Activated gamma-delta T cell treated with anti-CD3 and anti-CD28 coated beads, Interleukin-2, amount 50 U/mL, for 16 hours (primary cell): Measurements from ENCODE around the gene ANKS1B.
"Not testable (repeated sequence)": the region's sequence is repeated elsewhere in the genome, so short reads cannot be mapped to it uniquely, and the experiment has no call there.

ENCODE experiments used
- DNase-seq: peaks from one replicate; pipeline ENCODE4 v3.0.0-alpha.2; 2020; ENCODE audit warnings: low read depth

The ANKS1B gene

GRCh38 chr12:98763656-98764055, 1221.1 kb downstream of the ANKS1B start:
- no peak for DNase-seq

GRCh38 chr12:98758331-98758730, 1226.4 kb downstream of the ANKS1B start:
- DNase-seq = no peak

GRCh38 chr12:98757455-98757854, 1227.3 kb downstream of the ANKS1B start:
- DNase-seq = no peak

GRCh38 chr12:98755855-98756254, 1228.9 kb downstream of the ANKS1B start:
- DNase-seq = not testable (repeated sequence)

- DNase-seq = no peak
These were observed 1230.6 kb downstream of the ANKS1B start for GRCh38 chr12:98754095-98754494.

- no peak for DNase-seq
These were observed 1232.0 kb downstream of the ANKS1B start for GRCh38 chr12:98752726-98753125.

GRCh38 chr12:98751580-98752115, 1233.1 kb downstream of the ANKS1B start:
- no peak for DNase-seq

- DNase-seq = no peak
These were observed 1234.2 kb downstream of the ANKS1B start for GRCh38 chr12:98750511-98750910.

- DNase-seq = no peak
These were observed 1236.3 kb downstream of the ANKS1B start for GRCh38 chr12:98748463-98748862.

GRCh38 chr12:98745578-98746391, 1239.0 kb downstream of the ANKS1B start:
- no peak for DNase-seq

GRCh38 chr12:98744680-98745079, 1240.1 kb downstream of the ANKS1B start:
- DNase-seq = no peak

- no peak for DNase-seq
These were observed 1241.3 kb downstream of the ANKS1B start for GRCh38 chr12:98743362-98743953.

GRCh38 chr12:98741556-98742265, 1243.0 kb downstream of the ANKS1B start:
- no peak for DNase-seq

GRCh38 chr12:98741196-98741555, 1243.6 kb downstream of the ANKS1B start:
- DNase-seq = no peak

- no peak for DNase-seq
These were observed 1244.0 kb downstream of the ANKS1B start for GRCh38 chr12:98740751-98741150.

GRCh38 chr12:98738539-98738938, 1246.2 kb downstream of the ANKS1B start:
- DNase-seq = no peak

GRCh38 chr12:98738002-98738401, 1246.7 kb downstream of the ANKS1B start:
- DNase-seq = no peak

GRCh38 chr12:98737322-98737712, 1247.4 kb downstream of the ANKS1B start:
- no peak for DNase-seq

- DNase-seq = no peak
These were observed 1248.1 kb downstream of the ANKS1B start for GRCh38 chr12:98736352-98737321.

- no peak for DNase-seq
These were observed 1248.9 kb downstream of the ANKS1B start for GRCh38 chr12:98735821-98736220.

- no peak for DNase-seq
These were observed 1250.9 kb downstream of the ANKS1B start for GRCh38 chr12:98733667-98734350.
